NCI-H1105 treated with DMSO at 0.1 percent for 48 hours (cell line): ENCODE results near the gene CLIP3.
"Not testable (repeated sequence)": the region's sequence is repeated elsewhere in the genome, so short reads cannot be mapped to it uniquely, and the experiment has no call there.

Experiments
- DNase-seq: peaks from one replicate; lab custom pipeline; 2025; lab: John Stamatoyannopoulos, UW

CLIP3 gene

DNA sequence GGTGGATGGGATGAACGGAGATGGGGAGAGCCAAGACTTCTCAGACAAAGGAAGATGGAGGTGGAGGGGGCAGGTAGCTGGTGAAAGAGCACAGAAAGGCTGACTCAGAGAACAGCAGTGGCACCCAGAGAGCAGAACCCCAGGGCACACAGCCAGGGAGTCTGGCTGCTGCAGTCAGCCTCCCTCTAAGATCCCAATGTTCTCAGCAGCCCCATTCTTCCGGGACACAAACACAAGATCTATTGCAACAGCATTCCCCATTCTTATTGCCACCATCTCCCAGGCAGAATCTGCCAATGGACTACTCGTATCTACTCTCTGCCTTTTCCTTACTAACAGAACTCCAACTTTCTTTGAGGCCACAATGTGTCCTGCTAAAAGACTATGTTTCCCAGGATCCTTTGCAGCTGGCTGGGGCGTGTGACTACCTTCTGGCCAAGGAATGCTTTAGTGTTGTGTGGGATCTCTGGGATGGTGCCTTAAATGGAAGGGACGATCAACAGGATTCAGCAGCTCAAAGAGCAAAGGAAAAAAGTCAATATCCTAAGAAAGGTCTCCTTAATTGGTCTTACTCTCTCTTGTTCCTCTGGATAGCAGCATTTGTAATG lies 13.9 kb upstream of the CLIP3 start:
- DNase-seq = no peak

DNA sequence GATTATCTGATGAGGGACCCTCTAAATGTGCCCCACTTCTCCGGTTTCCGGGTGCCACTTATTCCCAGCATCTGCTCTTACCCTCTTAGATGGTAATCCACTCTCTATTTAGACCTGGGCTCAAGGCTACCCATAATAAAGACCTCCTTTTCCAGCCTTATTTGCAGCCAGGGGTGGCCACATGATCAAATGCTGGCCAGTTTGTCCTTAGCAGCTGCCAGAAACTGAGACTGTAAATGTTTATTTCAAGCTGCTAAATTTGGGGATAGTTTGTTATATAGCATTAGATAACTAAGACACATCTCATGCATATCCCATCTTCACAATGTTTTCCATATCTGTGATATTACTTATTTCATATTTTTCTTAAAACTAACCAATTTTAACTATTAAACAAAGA lies 11.3 kb upstream of the CLIP3 start:
- DNase-seq = no peak

DNA sequence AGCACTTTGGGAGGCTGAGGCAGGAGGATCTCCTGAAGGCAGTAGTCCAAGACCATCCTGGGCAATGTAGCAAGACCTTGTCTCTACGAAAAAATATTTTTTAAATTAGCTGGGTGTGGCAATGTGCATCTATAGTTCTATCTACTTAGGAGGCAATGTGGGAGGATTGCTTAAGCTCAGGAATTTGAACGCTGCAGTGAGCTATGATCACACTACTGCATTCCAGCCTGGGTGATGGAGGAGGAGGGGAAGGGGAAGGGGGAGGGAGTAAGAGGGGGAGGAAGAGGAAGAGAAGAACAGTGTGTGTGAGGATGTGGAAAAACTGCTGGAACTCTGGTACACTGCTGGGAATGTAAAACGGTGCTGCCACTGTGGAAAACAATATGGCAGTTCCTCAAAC lies 9.2 kb upstream of the CLIP3 start:
- no peak for DNase-seq

DNA sequence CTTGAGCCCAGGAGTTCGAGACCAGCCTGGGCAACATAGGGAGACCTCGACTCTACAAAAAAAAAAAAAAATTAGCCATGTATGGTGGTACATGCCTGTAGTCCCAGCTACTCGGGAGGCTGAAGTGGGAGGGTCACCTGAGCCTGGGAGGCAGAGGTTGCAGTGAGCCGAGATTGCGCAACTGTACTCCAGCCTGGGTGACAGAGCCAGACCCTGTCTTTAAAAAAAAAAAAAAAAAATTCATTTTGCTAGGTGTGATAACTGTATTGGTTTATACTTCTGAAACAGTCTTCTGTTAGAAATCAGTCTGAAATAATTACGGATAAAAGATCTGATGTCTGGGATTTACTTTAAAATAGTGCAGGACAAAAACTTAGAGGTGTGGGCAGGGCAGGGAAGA lies 8.4 kb upstream of the CLIP3 start:
- not testable (repeated sequence) for DNase-seq

DNA sequence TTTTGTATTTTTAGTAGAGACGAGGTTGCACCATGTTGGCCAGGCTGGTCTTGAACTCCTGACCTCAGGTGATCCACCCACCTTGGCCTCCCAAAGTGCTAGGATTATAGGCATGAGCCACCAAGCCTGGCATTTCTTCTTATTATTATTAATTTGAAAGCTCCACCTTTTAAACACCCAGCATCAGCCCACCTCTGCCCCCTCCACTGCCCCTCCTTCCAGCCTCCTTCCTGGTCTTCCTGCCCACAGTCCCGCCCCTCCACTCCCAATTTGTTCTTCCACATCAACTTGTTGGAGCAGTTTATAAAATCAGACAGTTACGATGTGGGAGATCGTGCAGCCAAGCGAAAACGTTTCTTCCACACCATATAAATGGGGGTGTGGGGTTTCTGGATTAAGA lies 7.8 kb upstream of the CLIP3 start:
- DNase-seq = no peak

DNA sequence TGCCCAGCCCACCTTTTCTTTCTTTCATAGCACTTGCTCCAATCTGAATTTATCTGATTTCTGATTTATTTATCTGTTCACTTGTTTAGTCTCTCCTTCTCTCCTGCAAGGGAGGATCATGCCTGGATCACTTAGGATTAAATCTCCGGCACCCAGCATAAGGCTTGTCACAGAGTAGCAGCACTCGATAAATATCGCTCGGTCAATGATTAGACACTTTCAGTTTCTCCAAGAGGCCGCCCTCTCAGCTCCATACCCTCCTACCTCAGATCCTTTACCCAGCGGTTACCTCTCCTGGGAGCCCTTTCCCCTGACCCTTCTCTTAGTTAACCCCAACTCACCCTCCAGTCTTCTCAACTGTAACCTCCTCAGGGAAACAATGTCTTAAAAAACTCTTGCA lies 1.4 kb downstream of the CLIP3 start:
- no peak for DNase-seq

DNA sequence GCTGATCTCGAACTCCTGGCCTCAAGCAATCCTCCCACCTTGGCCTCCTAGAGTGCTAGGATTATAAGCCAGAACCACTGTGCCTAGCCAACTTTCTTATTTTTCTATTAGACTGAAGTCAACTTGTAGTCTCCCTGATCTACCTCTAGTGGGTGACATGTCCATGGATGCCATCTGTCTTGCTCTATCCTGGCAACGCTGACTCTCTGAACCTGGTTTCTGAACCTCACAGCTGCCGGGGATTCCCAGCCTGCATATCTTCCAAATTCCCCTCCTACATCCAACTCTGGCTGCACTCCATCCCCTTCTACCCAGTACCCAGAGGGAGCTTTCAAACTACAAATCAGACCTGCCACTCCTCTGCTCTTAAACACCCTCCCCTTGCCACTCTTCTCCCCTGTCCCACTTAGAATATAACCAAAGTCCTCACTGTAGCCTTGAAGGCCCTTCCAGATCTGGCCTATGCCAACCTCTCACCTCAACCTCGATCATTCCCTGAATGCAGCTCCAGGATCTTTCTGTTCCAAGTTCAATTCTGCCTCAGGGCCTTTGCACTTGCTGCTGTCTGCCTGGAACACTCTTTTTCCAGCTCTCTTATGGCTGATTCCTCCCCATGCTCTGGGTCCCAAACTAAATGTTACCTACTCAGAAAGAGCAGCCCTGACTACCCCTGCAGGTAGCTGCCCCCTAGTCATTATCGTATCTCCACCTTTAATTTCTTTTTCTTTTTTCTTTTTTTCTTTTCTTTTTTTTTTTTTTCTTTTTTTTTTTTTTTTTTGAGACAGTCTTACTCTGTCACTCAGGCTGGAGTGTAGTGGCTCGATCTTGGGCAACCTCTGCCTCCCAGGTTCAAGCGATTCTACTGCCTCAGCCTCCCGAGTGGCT lies 2.2 kb downstream of the CLIP3 start:
- DNase-seq = no peak

DNA sequence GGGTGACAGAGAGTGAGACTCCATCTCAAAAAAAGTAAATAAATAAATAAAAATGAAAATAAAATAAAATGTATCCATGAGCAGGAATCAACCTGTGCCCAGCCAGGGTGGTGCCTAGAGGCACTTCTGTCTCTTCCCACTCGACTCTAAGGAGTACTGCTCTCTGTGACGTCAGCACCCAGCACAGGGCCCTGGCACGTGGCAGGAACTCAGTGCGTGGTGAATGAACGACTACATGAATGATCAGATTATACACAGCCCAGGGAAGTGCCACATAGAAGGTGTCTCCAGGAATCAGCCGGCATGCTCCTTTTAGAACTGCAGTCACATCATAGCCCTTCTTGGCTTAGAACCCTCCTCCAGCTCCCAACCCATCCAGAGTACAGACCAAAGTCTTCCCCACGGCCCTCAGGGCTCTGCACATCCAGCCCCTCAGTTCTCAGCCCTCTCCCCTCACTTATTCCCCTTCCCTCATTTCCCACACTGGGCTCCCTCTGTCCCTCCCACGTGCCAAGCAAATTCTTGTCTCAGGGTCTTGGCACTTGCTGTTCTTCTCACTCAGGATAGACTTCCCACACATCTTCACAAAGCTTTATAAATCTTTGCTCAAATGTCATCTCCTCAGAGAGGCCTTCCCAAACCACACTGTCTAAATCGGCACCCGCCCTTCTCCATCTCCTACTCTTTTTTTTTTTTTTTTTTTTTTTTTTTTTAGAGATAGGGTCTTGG lies 4.2 kb downstream of the CLIP3 start:
- no peak for DNase-seq

DNA sequence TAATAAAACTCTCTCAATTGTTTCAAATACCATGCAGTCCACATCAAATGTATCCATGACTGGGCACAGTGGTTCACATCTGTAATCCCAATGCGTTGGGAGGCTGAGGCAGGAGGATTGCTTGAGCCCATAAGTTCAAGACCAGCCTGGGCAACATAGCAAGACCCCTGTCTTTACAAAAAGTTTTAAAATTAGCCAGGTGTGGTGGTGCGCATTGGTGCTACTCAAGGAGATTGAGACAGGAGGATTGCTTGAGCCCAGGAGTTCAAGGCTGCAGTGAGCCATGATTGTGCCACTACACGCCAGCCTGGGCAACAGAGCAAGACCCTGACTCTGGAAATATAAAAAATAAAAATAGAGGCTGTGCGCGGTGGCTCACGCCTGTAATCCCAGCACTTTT lies 5.0 kb downstream of the CLIP3 start:
- DNase-seq = no peak

DNA sequence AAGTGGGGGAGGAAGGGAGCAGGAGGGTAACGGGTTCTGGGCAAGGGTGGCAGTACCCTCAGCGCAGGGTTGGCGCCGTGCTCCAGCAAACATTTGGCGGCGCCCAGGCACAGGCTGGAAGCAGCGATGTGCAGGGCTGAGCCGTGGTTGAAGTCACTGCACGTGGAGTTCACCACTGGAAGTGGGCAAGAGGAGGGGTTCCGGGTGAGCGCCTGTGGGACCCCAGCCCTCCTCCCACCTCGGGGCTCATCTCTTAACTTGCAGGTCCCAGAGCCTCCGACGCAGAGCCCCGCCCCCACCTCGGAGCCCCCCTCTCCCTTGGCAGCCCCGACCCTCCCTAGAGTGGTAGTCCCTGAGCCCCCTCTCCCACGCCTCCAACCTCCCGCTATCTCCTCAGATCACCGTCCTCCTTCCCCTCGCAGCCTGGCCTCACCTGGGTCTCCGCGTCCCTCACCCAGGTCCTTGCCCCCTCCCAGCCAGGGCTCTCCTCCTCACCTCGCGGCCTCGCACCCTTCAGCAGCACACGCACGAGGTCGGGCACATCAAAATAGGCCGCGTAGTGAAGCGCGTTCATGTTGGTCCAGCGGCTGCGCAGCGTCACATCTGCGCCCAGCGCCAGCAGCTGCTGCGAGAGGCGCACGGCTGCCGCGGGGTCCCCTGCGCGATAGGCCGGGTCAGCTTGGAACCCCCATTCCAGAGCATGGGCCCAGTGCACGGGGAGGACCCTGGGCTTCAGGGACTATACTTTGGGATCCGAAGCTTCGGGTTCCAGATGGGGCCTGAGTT lies 6.4 kb downstream of the CLIP3 start:
- DNase-seq = no peak

DNA sequence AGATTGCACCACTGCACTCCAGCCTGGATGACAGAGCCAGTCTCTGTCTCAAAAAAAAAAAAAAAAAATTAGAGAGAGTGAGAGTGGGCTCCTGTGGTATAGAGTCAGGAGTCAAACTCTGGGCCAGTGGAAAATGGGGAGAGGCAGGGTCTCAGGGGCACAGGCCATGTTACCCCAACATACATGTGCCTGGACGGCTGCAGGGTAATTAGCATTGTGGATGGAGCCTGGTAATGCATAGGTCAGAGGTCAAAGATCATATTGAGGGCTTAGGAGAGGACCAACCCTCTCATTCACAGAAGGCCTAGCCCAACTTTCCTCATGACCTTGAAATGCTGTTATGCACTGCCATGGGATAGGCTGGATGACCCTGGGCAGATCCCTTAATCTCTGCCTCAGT lies 7.1 kb downstream of the CLIP3 start:
- DNase-seq = no peak

DNA sequence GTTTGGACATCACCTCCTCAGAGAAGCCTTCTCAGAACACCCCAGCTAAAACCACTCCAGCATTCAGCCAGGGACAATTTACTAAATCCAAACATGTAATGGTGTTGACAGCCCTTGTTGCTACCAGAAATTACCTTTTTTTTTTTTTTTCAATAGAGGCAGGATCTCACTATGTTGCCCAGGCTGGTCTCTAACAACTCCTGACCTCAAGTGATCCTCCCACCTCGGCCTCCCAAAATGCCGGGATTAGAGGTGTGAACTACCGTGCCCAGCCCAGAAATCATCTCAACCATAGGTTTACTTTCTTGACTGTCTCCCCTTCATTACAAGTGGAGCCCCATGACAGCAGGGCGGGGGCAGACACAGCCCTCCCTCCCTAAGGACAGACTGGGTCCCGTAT lies 9.2 kb downstream of the CLIP3 start:
- DNase-seq = no peak

DNA sequence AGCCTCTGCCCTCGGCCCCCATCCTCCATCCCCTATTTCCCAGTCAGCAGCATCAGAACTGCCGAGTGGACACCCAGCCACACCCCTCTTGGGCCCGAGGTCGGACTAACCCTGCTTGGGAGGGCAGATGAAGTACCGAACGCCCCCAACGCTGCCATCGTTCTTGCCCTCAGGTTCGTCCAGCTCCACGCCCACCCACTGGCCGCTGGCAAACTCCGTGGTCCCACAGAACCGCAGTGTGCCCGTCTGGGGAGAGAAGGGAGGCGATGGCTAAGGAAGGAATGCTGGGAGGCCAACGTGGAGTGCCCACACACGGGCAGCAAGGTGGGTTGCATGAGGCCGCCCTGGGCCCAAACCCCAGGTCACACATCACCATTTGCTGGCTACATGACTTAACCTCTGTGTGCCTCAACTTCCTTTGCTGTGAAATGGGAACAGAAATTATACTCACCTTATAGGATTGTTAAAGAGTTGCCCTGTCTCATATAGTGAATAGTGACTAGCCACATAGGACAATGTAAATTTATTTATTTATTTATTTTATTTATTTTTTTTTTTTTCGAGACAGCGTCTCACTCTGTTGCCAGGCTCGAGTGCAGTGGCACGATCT lies 13.5 kb downstream of the CLIP3 start:
- DNase-seq = no peak

DNA sequence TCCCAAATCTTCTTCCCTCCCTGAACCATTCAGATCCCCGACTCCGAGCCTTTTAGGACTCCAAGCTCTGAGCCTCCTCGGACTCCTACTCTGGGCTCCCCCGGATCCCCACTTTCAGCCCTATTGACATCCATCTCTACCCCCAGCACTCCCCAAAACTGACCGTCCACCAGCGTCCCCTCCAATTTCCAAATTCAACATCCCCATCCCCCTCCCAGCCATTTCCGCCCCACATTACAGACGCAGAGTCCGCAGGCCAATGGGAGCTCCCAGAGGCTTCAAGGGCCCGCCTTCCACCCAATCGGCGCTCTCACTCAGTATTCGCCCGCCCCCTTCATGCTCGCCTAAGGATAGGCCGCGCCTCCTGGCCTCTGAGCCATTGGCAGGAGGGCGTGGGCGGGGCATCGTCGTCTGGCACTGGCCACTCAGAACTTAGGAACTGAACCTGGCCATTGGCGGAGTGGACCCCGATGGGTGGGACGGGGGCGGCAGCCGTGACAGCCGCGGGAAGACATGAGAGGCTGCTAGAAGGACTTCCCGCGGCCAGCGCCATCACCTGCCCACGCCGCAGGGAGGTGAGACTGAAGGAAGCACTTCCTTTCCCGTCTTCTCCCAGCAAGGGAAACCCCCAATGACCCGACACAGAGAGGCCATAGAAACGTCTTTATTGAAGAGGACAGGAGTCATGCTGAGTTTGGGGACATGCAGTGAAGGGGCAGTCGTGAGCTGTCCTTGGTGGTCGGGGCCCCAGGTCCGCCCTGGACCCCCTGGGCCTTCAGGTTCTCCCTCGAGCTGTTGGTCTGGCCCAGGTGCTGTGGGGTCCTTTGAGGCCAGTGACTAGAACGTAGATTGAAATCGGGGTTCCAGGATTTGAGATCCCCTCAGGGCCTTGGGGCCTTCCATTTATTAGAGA lies 18.4 kb downstream of the CLIP3 start, which contains the start of gene ALKBH6:
ALKBH6 (minus strand) TSS at position 202 of the 913 bp plus-strand sequence. CDS start 816 bp downstream, outside the sequence.
- DNase-seq = peak; percentile 99

DNA sequence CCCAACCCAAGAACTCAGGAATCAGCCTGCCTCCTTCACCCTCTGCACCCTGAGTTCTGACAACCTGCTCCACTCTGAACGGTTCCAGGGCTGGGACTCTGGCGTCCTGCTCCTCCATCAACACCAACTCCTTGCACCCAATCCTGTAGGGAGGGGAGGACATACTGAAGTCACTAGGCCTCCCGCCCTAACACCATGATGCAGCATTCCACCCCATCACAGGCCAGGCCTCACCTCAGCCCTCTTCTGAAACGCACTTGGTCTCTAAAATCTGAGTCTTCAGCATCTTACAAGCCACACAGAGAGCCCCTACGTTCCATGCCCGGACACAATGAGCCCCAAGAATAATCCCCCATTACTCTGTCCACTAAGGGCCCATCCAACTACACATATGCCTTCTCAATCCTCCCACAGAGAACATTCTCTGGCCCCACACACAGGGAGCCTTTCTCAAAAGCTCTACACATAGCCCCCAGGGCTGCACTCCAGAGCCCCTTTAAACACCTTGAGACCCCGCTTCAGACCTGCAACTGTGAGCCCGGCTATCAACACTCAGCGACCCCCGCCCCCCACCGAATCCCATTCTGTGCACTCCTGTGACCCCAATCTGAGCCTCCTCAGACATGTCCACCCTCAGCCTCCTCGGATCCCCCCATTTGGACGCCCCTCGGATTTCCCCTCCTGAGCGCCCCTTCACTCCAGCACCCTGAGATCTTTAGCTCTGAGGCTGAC lies 19.2 kb downstream of the CLIP3 start:
- DNase-seq = no peak

DNA sequence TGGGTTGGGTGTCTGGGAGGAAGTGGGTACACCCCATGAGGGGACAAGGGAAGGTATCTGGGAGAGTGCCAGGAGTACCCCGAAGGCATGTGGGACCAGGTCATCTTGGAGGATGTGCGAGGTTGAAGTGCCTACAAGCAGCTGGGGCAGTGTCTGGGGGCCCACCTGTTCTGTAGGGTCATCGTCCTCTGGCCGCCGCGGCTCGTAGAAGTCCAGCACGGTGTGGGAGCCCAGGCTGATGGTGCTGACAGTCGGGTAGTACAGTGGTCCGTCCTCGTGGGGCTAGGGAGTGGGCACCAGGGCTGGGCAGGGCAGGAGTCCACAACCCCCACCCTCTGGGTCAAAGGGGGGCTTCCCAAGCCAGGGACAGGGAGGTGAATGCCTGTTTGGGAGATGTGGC lies 22.3 kb downstream of the CLIP3 start:
- no peak for DNase-seq

DNA sequence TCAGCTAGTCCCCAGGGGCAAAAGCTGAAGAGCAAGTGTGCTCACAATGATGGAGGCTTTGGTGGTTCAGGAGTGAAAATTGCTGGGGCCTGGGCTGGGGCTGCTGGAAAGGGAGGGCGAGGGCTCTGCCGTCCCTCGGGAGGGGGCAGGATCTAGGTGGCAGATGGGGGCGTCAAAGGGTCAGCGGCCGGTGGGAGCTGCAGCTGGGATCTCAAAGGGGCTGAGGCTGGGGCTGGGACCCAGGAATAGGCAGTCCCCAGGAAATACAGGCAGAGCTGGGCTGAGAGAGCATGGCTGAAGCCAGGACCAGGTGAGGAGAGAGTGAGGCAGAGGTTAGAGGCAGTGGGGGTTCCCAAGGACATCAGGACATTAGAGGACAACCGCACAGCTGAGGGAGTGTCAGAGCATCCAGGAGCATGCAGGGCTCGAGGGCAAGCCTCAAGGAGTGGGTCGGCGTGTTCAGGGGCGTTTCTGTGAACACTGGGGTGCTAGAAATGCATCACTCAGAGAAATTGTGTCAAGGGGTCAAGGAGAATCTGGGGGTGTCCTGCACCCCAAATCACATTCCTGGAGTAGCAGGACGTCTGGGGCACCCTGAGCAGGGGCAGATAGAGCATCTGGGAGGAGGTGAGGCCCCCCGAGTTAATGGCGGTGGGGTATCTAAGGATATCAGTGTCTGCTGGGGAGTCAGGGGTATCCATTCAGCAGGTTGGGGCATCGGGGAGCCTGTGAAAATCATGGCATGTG lies 22.9 kb downstream of the CLIP3 start:
- no peak for DNase-seq

DNA sequence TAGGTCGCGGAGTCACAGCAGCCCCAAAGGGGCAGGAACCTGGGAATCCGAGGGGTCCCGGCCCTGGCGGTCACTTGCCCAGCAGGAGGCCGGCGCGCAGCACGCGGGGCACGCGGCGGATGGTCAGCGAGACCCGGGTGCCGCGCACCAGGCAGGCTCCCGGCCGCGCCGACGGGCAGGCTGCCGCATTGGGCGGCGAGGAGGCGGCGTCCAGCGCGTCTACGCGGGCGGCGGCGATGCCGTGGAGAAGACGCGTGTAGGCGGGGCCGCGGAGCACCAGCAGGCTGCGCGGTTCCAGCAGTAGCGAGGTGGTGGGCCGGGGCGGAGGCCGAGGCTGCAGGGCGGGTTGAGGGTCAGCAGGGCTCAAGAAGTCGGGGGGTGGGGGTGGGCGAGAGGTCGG lies 23.5 kb downstream of the CLIP3 start:
- DNase-seq = peak; percentile 66

DNA sequence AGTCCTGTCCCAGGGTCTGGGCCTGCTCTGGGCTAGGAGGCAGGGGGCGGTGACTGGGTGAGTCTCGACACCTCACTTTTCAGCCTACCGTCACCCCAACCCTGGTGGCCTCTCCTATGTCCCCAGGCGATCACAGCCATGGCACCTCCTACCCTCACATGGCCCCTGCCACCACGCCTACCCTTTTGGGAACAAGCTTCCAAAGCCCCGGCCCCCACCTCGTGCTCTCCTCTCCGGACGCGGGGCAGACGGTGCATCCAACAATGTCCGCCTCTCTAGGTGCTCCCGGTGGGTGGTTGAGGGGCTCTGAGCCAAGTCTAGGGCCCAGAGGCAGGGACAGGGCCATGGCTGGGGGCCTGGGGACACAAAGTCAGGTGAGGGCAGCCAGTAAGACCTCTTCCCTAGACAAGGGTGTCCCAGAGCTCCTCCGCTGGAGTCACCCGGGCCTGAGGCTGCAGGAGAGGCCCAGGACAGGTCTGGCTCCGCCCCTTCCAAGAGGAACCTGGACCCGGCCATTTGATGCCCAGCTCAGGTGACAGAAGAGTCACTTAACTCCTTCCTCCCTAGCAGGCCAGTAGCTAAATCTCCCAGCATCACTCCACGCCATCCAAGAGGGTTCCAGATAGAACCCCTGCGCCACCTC lies 24.2 kb downstream of the CLIP3 start, which contains the start of gene SYNE4:
SYNE4 (minus strand) TSS at position 478 of the 643 bp plus-strand sequence; CDS start at position 346, 132 bp downstream.
- peak; percentile 24 for DNase-seq
